GM19043 (cell line): ENCODE data around the gene MACROD2.
"Not testable (repeated sequence)": the region's sequence is repeated elsewhere in the genome, so short reads cannot be mapped to it uniquely, and the experiment has no call there.

ENCODE experiments used
- ATAC-seq: cut with Tn5 transposase; IDR thresholded peaks from one replicate; pipeline ENCODE4 v1.9.1; 2021; ENCODE audit warnings: low read depth; ENCODE audit not compliant: unreplicated experiment

MACROD2 gene

DNA sequence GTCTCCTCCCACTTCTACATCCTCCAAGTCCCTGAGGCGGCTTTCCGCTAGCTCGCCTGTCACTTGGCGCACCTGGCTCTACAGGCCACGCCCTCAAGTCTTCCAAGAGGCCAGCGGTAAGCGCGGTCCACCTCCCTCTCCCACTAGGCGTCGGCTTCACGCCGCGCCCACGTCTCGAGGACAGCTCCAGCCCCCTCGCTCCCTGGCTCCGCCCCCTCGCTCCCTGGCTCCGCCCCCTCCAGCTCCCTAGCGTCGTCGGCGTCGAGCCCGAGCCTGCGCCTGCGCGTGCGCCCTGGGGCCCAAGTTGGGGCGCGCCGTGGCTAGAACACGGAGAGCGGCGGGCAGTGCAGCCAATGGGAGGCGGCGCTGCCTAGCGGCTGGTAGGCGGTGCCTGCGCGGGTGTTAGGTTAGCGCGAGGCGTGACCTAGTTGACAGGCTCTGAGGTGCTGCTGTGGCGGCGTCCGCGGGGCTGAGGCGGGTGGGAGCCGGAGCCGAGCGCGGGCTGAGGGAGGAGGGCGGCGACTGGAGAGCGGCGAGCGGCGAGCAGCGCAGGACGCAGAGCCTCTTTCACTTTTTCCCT lies at the start of gene MACROD2:
TSS of gene MACROD2 (plus strand) at position 431 of the 580 bp plus-strand sequence.
- no peak for ATAC-seq

DNA sequence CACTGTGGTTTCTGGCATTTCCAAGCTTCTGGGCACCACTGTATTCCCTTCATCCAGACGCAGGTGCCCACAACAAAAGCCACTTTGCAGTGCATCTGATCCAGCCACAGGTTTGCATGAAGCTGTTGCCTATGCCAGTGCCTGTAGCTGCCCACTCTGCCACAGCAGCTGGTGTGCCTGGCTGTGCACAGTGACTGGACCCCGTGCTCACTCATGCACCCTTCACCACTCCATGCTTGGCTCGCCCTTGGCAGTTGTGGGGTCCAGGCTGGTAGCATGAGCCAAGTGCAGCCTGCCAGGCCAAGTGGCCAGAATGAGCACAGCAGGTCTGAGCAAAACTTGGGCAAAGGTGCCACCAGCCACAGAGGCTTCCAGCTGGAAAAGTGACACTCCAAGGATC lies 47.6 kb upstream of the MACROD2 start:
- no peak for ATAC-seq

DNA sequence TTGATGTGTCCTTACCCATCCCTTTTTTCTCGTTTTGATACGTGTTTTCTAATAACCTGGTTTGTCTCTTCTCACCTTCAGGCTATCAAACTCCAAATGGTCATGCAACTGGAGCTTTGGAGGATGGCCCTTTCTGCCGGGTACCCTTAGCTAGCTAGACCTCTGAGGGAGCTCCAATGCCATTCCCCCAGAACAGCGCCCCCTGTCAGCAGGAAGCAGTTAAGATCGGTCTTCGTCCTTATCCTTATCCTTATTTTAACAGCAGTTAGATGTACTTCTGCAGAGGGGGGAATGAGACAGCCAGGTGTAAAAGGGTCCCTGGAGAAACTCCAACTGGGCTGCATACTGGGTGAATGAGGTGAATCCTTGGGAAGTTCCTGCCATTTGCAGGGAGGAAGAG lies 42.1 kb upstream of the MACROD2 start:
- no peak for ATAC-seq

DNA sequence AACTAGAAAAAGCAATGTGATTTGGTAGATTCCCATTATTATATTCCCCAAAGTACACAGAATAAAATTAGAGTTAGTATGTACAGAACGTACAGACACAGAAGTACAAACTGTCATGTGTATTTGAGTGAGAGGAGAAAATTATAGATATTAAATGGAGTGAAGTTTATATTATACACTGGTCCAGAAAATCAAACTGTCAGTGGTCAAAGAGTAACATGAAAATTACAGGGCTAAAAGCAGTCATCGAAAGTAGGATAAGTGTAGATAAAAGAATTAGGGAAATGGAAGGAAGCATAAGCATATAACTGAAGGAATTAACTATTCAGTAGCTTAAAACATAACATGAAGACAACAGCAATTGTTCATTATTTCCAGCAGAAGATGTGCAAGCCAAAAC lies 35.2 kb upstream of the MACROD2 start:
- no peak for ATAC-seq

DNA sequence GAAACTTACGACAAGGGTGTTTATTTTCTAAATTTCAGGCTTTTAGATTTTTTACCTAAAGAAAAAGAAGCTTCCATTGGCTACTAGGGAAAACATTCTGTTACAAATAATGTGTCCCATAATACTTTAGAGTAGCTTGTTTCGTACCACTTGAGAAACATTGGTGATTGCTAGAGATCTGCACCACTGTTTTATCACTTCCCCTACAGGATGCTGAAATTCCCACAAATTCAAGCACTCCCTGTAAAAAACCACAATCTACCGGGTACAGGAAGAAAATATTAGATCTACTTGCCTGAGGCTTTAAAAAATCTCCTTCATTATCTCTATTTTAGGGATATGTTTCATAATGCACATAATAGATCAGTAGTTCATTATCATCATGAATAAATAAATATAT lies 34.8 kb upstream of the MACROD2 start:
- ATAC-seq = no peak

DNA sequence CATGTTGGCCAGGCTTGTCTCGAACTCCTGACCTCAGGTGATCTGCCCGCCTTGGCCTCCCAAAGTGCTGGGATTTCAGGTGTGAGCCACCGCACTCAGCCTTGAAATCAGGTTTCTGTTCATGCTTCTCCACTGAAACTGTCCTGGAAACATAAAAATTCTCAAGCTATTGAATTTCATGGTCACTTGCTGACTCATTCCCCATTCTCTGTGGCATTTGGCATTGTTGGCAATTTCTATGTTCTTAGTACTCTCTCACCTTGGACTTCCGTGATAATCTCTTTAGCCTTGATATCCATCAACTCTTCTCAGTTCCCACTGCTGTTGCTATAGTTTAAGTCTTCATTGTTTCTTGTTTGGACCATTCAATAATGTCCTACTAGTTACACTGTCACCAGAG lies 11.1 kb upstream of the MACROD2 start:
- ATAC-seq = no peak

DNA sequence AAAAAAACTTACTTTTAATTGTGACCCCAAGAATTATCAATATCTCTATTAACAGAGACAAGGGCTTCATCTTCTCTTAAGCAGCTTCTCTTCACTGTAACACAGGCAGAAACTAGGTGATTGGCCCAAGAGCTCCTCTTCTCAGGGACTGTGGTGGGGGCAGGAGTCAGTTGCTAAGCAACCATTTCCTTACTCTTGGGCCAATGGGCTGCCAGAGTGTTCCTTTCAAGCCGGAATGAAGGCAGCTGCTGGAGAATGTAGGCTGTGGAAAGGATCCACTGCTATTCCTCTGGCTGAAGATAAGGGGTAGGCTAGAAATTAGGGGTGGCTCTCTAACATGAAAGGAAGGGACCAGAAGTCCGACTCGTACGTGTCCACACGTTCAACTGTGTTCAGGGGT lies 4.9 kb upstream of the MACROD2 start, which contains the start of gene SEL1L2:
TSS of gene SEL1L2 (minus strand) at position 150 of the 400 bp plus-strand sequence. CDS start at position 70, 80 bp downstream.
- no peak for ATAC-seq

DNA sequence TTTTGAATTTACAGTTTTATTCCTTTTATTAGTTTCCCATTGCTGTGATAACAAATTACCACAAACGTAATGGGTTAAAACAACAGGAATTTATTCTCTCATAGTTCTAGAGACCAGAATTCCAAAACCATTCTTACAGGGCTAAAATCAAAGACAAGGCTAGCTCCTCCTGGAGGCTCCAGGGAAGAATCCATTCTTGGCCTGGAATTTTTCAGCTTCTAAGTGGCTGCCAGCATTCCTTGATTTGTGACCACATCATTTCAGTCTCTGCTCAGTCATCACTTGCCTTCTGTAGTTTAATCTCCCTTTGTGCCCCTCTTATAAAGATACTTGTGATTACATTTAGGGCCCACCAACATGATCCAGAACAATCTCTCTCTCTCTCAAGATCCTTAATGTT lies 4.0 kb upstream of the MACROD2 start:
- no peak for ATAC-seq

DNA sequence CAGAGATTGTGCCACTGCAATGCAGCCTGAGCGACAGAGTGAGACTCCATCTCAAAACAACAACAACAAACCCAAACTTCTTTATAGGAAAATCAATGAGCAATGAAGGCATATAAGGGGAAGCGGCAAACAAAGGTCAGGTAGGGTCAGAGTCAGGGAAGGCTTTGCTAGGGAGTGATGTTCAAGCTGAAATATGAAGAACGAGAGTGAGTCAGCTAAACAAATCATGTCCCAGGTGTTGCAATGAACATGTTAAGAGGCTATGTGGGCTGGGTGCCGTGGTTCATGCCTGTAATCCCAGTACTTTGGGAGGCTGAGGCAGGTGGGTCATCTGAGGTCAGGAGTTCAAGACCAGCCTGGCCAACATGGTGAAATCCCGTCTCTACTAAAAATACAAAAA lies 3.4 kb upstream of the MACROD2 start:
- not testable (repeated sequence) for ATAC-seq

DNA sequence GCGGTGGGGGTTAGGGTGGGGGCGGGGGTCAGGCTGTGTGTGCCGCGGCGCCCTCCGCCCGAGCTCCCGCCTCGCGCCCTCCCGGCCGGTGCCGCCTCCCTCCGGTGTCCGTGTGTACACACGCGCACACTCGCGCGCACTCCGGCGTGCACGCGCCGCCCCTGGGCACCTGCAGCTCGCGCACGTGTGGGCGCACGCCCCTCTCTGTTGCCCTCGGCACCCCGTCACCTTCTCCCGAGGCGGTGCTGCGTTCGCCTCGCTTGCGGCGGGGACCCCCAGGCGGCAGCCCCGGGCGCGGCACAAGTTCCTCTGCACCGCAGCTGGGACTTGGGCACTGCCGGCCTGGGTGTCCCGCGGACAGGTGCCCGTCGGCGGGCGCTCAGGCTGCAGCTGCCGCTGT lies 525 bp downstream of the MACROD2 start:
- no peak for ATAC-seq

DNA sequence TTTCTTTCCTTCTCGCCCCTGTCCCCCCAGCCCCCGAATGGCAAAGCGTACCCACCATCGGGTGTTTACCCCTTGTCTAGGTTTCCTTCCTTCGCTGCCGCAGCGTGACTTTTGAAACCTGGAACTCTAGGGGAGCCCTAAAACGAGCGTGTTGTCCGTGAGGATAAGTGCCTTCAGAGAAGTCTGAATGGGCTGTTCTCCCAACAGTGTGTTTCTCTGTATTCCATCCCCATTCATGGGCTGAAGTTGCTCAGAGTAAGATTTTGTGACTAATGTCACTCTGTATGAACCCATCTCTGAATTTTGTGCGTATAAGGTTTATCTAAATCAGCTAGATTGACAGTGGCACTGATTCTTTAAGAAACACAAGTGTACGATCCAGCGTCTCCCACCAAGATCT lies 949 bp downstream of the MACROD2 start:
- no peak for ATAC-seq

DNA sequence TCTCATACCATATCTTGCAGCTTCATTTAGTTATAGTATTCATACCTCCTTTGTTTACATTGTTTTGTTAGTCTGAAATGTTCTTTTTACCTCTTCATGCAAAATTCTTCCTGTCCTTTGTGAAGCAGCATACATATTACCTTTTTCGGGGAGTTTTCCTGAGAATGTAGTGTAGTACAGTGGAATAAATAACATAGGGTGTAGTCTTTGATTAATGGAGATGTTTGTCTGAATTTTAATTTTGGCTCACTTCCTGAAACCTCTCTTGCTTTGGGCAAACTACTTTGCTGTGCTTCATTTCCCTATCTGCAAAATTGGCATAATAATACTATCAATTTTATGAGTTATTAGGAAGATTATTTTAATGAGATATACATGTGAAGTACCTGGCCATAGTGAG lies 5.6 kb downstream of the MACROD2 start:
- no peak for ATAC-seq

DNA sequence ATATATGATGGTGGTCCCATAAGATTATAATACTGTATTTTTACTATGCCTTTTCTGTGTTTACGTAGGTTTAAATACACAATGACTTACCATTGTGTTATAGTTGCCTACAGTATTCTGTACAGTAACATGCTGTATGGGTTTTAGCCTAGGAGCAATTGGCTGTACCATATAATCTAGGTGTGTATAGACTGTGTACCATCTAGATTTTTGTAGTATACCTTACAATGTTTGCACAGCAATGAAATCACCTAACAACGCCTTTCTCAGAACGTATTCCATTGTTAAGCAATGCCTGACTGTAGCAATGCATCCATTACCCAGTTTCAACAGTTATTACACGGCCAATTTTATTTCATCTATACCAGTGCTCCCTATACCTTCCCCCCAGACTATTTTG lies 10.7 kb downstream of the MACROD2 start:
- ATAC-seq = no peak

DNA sequence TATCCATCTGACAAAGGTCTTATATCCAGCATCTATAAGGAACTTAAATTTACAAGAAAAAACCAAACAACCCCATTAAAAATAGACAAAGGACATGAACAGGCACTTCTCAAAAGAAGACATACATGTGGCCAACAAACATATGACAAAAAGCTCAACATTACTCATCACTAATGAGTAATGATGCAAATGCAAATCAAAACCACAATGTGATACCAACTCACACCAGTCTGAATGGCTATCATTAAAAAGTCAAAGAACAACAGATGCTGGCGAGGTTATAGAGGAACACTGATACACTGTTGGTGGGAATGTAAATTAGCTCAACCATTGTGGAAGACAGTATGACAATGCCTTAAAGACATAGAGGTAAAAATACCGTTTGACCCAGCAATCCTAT lies 13.9 kb downstream of the MACROD2 start:
- ATAC-seq = no peak

DNA sequence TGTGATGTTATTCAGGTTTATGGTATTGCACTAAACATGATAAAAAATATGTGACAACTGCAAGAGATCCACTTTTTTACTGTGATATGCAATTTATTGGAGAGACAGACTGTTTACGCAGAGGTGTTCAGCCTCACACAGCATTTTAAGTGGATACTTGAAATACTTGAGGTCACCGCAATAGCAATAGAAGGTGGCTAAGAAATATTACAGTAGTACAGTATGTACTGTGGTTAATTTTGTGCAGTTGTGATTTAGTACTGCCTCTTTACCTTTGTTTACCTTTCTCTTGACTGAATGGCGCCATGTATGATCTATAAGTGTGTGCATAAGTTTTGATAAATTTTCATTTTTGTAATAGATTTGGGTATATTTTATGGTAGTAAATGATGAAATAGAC lies 17.4 kb downstream of the MACROD2 start:
- no peak for ATAC-seq

DNA sequence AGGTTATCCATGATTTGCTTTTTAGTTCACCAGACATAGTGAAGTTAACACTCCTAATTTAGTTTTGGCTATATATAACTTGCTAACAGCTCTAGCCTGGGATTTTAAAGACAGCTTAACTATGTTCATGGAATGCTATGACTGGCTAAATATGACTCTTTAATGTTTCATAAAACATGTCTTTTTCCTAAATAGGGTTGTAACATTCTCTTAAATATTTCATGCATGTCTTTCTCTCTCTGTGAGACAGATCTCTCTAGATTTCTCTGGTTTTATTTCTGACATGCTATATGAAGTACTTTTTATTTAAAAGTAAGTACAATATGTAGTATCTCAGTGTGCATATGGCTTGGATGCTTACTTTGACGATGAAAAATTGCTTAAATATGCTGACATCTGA lies 35.7 kb downstream of the MACROD2 start:
- ATAC-seq = no peak

DNA sequence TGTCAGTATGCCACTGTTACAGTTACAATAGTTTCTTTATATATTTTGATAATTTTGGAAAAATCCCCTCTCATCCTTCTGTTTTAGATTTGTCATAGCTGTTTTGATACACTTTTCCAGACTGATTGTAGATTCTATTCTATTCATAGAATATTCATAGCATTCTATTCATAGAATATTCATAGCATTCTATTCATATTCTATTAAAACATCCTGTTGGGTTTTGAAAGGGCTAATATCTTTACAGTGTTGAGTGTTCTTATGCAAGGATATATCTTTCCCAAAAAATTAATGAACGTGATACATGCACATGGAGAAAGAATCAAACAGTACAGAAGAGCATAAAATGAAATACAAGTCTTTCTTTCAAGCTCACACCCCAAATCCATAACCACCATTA lies 38.0 kb downstream of the MACROD2 start:
- ATAC-seq = no peak

DNA sequence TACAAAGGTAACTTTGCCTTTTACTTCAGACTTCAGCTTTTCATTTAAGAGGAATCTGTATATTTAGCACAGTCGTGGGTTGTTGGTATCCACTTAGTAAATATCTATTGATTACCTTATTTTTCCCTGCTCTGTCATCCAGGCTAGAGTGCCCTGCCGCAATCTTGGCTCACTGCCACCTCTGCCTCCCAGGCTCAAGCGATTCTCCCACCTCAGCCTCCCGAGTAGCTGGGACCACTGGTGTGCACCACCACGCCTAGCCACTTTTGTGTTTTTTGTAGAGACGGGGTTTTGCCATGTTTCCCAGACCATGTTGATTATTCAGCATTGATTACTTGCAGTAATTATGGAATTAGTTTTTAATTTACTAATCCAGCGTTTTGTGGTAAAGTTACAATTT lies 41.3 kb downstream of the MACROD2 start:
- ATAC-seq = no peak

DNA sequence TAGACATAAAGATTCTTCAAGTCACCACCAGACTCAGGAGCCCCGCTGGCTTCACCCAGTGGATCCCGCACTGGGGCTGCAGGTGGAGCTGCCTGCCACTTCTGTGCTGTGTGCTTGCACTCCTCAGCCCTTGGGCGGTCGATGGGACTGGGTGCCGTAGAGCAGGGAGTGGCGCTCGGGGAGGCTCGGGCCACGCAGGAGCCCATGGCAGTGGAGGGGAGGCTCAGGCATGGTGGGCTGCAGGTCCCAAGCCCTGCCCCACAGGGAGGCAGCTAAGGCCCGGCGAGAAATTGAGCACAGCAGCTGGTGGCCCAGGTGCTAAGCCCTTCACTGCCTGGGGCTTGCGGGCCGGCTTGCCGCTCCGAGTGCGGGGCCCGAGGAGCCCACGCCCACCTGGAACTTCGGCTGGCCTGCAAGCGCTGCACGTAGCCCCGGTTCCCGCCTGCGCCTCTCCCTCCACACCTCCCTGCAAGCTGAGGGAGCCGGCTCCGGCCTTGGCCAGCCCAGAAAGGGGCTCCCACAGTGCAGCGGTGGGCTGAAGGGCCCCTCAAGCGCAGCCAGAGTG lies 49.5 kb downstream of the MACROD2 start:
- not testable (repeated sequence) for ATAC-seq

DNA sequence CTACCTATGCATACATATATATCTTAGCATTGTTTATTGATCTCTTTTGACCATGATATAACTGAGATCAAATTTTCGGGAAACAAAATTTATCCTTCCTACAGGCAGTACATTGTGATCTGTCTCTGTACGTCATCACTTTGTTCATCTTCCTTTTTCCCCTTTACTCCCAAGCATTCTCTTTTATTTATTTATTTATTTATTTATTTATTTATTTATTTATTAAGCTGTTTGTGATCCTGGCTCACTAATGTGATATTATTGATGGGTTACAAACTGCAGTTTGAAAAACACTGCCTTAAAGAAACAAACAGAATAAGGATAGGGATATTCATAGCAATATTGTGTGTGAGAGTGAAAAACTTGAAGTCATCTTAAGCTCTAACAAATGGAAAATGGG lies 51.2 kb downstream of the MACROD2 start:
- no peak for ATAC-seq

DNA sequence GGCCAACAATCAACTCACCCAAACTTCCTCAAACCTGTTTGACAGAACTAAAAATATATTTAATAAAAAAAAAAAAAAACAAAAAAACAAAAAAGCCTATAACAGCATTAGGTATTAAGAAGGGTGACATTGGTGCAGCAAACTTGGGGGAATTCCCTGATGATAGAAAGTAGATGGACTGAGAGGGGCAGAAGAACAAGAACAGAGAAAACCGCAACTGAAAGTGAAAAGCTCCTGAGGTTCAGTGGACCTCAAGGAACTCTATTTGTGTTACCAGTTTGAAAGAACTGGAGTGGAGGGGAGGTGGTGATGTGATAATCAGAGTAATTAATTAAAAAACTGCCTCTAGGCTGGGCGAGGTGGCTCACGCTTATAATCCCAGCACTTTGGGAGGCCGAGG lies 53.8 kb downstream of the MACROD2 start:
- peak; percentile 69 for ATAC-seq

DNA sequence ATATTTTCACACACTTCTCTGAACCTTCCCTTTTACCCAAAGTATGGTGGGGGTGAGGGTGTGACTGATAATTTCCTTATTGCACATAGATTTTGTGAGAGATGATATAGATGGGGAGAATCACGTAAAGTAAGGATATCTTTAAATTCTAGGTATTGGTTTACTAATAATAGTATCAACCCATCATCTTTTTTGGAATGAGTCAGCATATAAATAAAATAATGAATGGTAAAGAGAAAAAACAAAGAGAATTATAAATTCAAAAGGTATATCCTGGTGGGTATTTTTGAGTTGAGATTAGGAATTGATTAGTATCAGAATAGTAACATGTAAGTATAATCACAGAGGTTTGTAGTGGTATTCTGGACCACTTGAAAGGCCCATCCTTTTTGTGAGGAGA lies 56.1 kb downstream of the MACROD2 start:
- no peak for ATAC-seq
